GM18519 (cell line): ENCODE data around the gene OPA3.

Experiments
- ATAC-seq: cut with Tn5 transposase; IDR thresholded peaks from one replicate; pipeline ENCODE4 v1.9.1; 2021; ENCODE audit warnings: mild to moderate bottlenecking, moderate library complexity; ENCODE audit not compliant: unreplicated experiment, low FRiP score

Gene OPA3

GRCh38 chr19:45568732-45569131, 15.9 kb downstream of the OPA3 start:
- no peak for ATAC-seq

DNA sequence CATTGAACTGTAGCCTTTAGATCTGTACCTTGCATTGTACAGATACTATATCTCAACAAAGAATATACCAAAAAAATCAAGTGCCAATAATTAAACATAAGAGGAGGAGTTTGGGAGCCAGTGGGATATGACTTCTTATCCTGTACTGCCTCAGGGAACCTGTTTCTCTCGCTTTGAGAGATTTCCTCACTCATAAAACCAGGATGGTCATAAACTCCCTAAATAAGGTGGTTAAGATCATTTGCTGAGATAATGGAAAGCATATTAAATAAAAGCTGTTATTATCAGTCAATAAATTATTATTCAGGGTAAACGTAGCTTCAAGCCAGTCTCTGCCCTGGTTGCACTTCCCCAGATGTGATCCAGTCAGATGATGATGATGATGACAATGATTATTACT, 17.0 kb downstream of the OPA3 start:
- no peak for ATAC-seq

DNA sequence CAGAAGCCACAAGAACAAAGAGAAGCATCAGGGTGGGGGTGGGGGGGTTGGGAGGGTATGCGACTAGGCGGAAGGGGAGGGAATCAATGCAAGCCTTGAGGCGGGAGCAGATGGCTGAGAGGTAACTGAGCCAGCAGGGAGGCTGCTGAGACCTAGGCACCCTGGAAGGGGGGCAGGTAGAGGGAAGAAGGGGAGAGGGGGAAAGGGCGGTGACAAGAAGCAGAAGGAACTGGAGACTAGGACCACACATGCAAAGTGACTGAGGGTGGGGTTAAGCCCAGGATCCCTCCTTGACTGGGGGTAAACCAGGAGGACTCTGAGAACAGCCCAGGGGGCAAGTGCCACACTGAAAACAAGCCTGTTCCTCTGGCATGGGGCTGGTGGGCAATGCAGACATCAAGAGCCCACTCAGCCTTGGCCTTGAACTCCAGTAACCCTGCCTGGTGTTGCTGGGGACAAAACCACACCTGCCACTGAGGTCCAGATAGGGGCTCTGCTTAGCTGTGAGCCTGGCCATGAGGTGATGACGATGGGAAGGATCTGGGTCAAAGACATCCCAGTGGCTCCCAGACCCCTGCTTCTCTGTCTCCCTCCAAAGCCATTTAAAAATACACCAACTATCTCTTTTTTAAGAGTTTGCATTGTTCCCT, 20.3 kb downstream of the OPA3 start:
- no peak for ATAC-seq

- ATAC-seq, result no peak
These were observed 23.9 kb downstream of the OPA3 start for GRCh38 chr19:45560686-45561085.

- ATAC-seq, result no peak
These were observed 24.6 kb downstream of the OPA3 start for GRCh38 chr19:45560038-45560437.

GRCh38 chr19:45558399-45558878, 26.2 kb downstream of the OPA3 start:
- peak; percentile 47 for ATAC-seq

DNA sequence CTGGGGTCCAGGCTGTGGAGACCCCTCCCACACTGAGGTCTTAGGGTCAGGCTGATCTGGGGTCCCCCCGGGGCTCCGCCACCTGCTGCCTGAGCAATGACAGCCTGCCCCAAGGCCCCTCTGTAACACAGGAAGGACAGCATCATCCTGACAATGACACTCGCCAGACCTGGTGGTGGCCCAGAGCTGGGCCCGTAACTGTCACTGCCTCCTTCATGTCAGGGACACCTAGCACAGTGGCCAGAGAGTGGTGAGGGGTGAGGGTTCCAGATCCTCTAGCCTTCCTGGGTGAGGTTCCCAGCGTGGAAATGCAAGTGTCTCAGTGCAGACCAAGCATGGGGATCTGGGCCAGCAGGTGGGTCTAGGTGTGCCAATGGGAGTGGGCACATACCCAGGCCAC, 27.8 kb downstream of the OPA3 start:
- ATAC-seq, result no peak

DNA sequence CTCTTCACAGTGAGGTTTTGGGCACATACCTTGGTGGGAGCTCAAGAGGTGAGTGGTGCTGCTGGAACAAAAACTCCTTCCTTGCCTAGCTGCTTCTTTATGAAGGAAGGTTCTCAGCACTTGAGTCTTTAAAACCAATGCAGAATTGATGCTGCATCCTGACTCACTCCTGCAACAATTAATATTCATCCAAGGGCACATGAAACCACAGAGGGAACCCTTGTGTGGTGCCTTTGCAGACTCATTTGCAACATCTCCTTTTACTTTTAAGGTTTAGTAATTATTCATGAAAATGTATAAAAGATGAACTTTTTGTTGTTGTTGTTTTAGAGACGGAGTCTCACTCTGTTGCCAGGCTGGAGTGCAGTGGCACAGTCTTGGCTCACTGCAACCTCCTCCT, 30.1 kb downstream of the OPA3 start:
- ATAC-seq, result no peak

DNA sequence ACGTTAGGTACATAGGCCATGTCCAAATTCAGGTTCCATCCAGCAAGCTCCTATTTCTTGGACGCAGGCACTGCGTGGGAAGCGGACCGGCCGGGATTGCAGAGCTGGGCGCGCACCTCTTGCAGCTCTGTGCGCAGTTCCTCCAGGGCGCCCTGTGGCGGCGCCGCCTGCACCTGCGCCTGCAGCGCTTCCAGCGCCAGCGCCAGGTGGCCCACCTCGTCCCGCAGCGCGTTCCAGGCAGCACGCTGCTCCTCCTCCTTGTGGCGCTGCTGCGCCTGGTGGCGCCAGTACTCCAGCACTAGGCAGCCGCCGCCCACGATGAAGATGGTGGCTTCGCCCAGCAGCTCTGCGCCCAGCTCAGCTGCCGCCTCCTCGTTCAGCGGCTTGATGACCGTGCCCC, 31.1 kb downstream of the OPA3 start:
- no peak for ATAC-seq

- no peak for ATAC-seq
These were observed 36.5 kb downstream of the OPA3 start for GRCh38 chr19:45547965-45548609.

- no peak for ATAC-seq
These were observed 37.3 kb downstream of the OPA3 start for GRCh38 chr19:45547211-45547770.

GRCh38 chr19:45542234-45542668, 42.4 kb downstream of the OPA3 start:
- ATAC-seq, result no peak

GRCh38 chr19:45539459-45539858, 45.1 kb downstream of the OPA3 start:
- ATAC-seq, result no peak

- ATAC-seq, result no peak
These were observed 53.3 kb downstream of the OPA3 start for GRCh38 chr19:45531349-45531748.

GRCh38 chr19:45529420-45529785, 55.2 kb downstream of the OPA3 start:
- no peak for ATAC-seq

GRCh38 chr19:45528744-45529419, 55.7 kb downstream of the OPA3 start:
- ATAC-seq, result no peak

- ATAC-seq, result no peak
These were observed 56.4 kb downstream of the OPA3 start for GRCh38 chr19:45528149-45528743.

DNA sequence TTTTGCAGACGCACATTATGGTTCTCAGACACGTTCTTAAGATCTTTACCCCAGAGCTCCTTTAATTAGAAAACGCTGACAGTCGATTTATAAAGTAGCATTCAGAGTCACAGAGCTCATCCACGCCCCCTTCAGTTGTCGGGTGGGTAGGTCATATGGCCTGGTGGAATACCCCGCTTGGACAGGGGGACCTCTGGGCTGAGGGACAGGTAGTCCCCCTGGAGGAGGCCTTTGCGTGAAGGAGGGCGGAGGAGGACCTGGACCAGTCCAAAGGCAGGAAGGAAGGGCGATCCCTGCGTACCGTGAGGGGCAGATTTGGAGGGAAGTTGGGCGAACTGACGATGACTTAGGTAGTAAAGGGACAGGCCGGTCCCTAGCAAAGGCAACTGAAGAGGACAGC, 56.9 kb downstream of the OPA3 start:
- ATAC-seq, result no peak

- no peak for ATAC-seq
These were observed 57.6 kb downstream of the OPA3 start for GRCh38 chr19:45526971-45527370.

- ATAC-seq, result no peak
These were observed 58.5 kb downstream of the OPA3 start for GRCh38 chr19:45526143-45526542.

GRCh38 chr19:45524575-45525129, 60.0 kb downstream of the OPA3 start:
- ATAC-seq, result no peak
